Neuronal stem cell (in vitro differentiated cells): ENCODE measurements around the gene SERBP1.
"Not testable (repeated sequence)": the region's sequence is repeated elsewhere in the genome, so short reads cannot be mapped to it uniquely, and the experiment has no call there.

ENCODE experiments used
- DNase-seq: peaks from one replicate; pipeline ENCODE4 v3.0.0-alpha.2; 2013; ENCODE audit warnings: low spot score
- H2AFZ ChIP-seq: one replicate; pipeline ENCODE4 v1.6.1; 2013; ENCODE audit warnings: mild to moderate bottlenecking, low read length, inconsistent platforms
- H2AK5ac ChIP-seq: 2 replicates; pipeline ENCODE4 v1.6.1; 2013; ENCODE audit warnings: low read depth, mild to moderate bottlenecking, inconsistent platforms, low read length, moderate library complexity, mixed read lengths
- H2BK120ac ChIP-seq: 2 replicates; pipeline ENCODE4 v1.6.1; 2013; ENCODE audit warnings: low read depth, mild to moderate bottlenecking, inconsistent platforms, low read length, moderate library complexity, mixed read lengths
- H2BK12ac ChIP-seq: one replicate; pipeline ENCODE4 v1.6.1; 2013; ENCODE audit warnings: low read length, inconsistent platforms
- H2BK15ac ChIP-seq: 2 replicates; pipeline ENCODE4 v1.6.1; 2013; ENCODE audit warnings: mild to moderate bottlenecking, low read length, inconsistent platforms, mixed read lengths
- H2BK5ac ChIP-seq: one replicate; pipeline ENCODE4 v1.6.1; 2013; ENCODE audit warnings: inconsistent platforms, mild to moderate bottlenecking, low read length, moderate library complexity
- H3K14ac ChIP-seq: one replicate; pipeline ENCODE4 v1.6.1; 2013; ENCODE audit warnings: low read length, inconsistent platforms
- H3K18ac ChIP-seq: 2 replicates; pipeline ENCODE4 v1.6.1; 2013; ENCODE audit warnings: low read length, inconsistent platforms
- H3K23ac ChIP-seq: 2 replicates; pipeline ENCODE4 v1.6.1; 2013; ENCODE audit warnings: low read depth, mild to moderate bottlenecking, mixed read lengths, low read length, inconsistent platforms; ENCODE audit not compliant: poor library complexity
- H3K27ac ChIP-seq: replicated peaks from 3 replicates; pipeline ENCODE4 v1.5.1; 2013; ENCODE audit warnings: low read length, inconsistent platforms
- H3K27me3 ChIP-seq, 3 experiments: 2 replicates each; pipeline ENCODE4 v1.6.1; 2013; ENCODE audit warnings: low read length in 3 of 3, mild to moderate bottlenecking in 2 of 3, inconsistent platforms in 1 of 3, low read depth in 1 of 3, mixed read lengths in 1 of 3, moderate library complexity in 1 of 3; ENCODE audit not compliant: control insufficient read depth in 3 of 3, insufficient read depth in 3 of 3
- H3K36me3 ChIP-seq, 2 donors: replicated peaks in 1 of 2; 2 replicates each; pipeline ENCODE4 v1.6.1; 2013; ENCODE audit warnings: low read length in 2 of 2; ENCODE audit not compliant: control insufficient read depth in 2 of 2, insufficient read depth in 2 of 2
- H3K4ac ChIP-seq: 2 replicates; pipeline ENCODE4 v1.6.1; 2013; ENCODE audit warnings: inconsistent platforms, mild to moderate bottlenecking, low read length, moderate library complexity
- H3K4me1 ChIP-seq, 2 donors: 1 replicate in 1 of 2; 2 replicates in 1 of 2; pipeline ENCODE4 v1.6.1; 2013; ENCODE audit warnings: low read length in 2 of 2, low read depth in 1 of 2; ENCODE audit not compliant: control insufficient read depth in 2 of 2, insufficient read depth in 1 of 2
- H3K4me2 ChIP-seq: one replicate; pipeline ENCODE4 v1.6.1; 2013; ENCODE audit warnings: mild to moderate bottlenecking, low read length, inconsistent platforms; ENCODE audit not compliant: insufficient read depth, poor library complexity, severe bottlenecking
- H3K4me3 ChIP-seq, 2 donors: 2 replicates each; pipeline ENCODE4 v1.5.1; 2013; ENCODE audit warnings: low read length in 2 of 2, mild to moderate bottlenecking in 2 of 2, inconsistent platforms in 1 of 2, moderate library complexity in 1 of 2
- H3K79me1 ChIP-seq: one replicate; pipeline ENCODE4 v1.6.1; 2013; ENCODE audit warnings: low read depth, mild to moderate bottlenecking, inconsistent platforms, low read length, moderate library complexity
- H3K9ac ChIP-seq: one replicate; pipeline ENCODE4 v1.6.1; 2013; ENCODE audit warnings: mild to moderate bottlenecking, low read depth, low read length, inconsistent platforms; ENCODE audit not compliant: poor library complexity
- H3K9me3 ChIP-seq, 2 donors: replicated peaks in 1 of 2; 2 replicates each; pipeline versions ENCODE3 to v1.6.1; 2013; ENCODE audit warnings: low read length in 2 of 2, mild to moderate bottlenecking in 2 of 2, inconsistent platforms in 1 of 2, low read depth in 1 of 2, mixed read lengths in 1 of 2, moderate library complexity in 1 of 2; ENCODE audit not compliant: control insufficient read depth in 2 of 2, insufficient read depth in 1 of 2
- H4K8ac ChIP-seq: one replicate; pipeline ENCODE4 v1.6.1; 2013; ENCODE audit warnings: low read depth, mild to moderate bottlenecking, inconsistent platforms, low read length, moderate library complexity
- H4K91ac ChIP-seq: one replicate; pipeline ENCODE4 v1.6.1; 2013; ENCODE audit warnings: low read length, low read depth, mild to moderate bottlenecking, inconsistent platforms; ENCODE audit not compliant: poor library complexity
- WGBS, 2 donors: extraction: QIAGEN DNeasy Blood & Tissue Kit; methylation state at CpG; one replicate each; pipeline ENCODE4 v1.1.7; 2013; ENCODE audit warnings: missing lambda C conversion rate in 2 of 2, mixed read lengths in 1 of 2; ENCODE audit not compliant: insufficient read length in 2 of 2, insufficient replicate concordance in 1 of 2; ENCODE audit errors: extremely low coverage in 2 of 2; 5-methylcytosine and 5-hydroxymethylcytosine counted together

The SERBP1 gene

GRCh38 chr1:67413101-67413500, 17.1 kb downstream of the SERBP1 start:
- not testable (repeated sequence) for H2BK120ac ChIP-seq, H3K27ac ChIP-seq, H3K4ac ChIP-seq, DNase-seq, H3K23ac ChIP-seq, H4K8ac ChIP-seq, H2BK15ac ChIP-seq, H3K4me3 ChIP-seq, H2BK5ac ChIP-seq, H3K18ac ChIP-seq, H4K91ac ChIP-seq, H2BK12ac ChIP-seq, H2AFZ ChIP-seq, H2AK5ac ChIP-seq, H3K14ac ChIP-seq, H3K4me2 ChIP-seq, H3K9me3 ChIP-seq, H3K9ac ChIP-seq, H3K4me1 ChIP-seq, H3K27me3 ChIP-seq, H3K79me1 ChIP-seq
- H3K36me3 ChIP-seq, result peaks cover 23 to 93% of the 10 kb centered on the region in 2 donors
- no CpG with 5 or more reads among the region's 2 CpGs for WGBS, 2 donors

GRCh38 chr1:67408148-67408547, 22.1 kb downstream of the SERBP1 start:
- no peak overlapping the region for H2AK5ac ChIP-seq
- H3K23ac ChIP-seq, result no peak overlapping the region
- H2BK12ac ChIP-seq, result no peak overlapping the region
- no peak overlapping the region for H4K8ac ChIP-seq
- DNase-seq, result no peak
- no peak overlapping the region for H2BK15ac ChIP-seq
- no peak overlapping the region for H3K4ac ChIP-seq
- no CpG with 5 or more reads among the region's 1 CpG for WGBS, 2 donors
- H2BK120ac ChIP-seq, result no peak overlapping the region
- H2AFZ ChIP-seq, result no peak overlapping the region
- H3K79me1 ChIP-seq, result no peaks in the 10 kb centered on the region
- H3K36me3 ChIP-seq, result peaks cover 5 to 69% of the 10 kb centered on the region in 2 donors
- H3K9me3 ChIP-seq, result no peaks in the 10 kb centered on the region
- H3K4me3 ChIP-seq, result no peak overlapping the region
- no peaks in the 10 kb centered on the region for H3K27me3 ChIP-seq
- no peak overlapping the region for H3K9ac ChIP-seq
- H2BK5ac ChIP-seq, result no peak overlapping the region
- no peak overlapping the region for H3K18ac ChIP-seq
- H3K14ac ChIP-seq, result no peak overlapping the region
- H3K27ac ChIP-seq, result no peak overlapping the region
- no peaks in the 10 kb centered on the region for H3K4me1 ChIP-seq
- H4K91ac ChIP-seq, result no peak overlapping the region
- H3K4me2 ChIP-seq, result no peak overlapping the region

- Histone ChIP-seq H3K79me1 (no peaks in the 10 kb centered on the region), H3K4me2 (no peak overlapping the region), H2BK120ac (no peak overlapping the region), H4K8ac (no peak overlapping the region), H3K9ac (no peak overlapping the region), H3K14ac (no peak overlapping the region), H2BK5ac (no peak overlapping the region), H2AFZ (no peak overlapping the region), H3K4me1 (no peaks in the 10 kb centered on the region), H2BK12ac (no peak overlapping the region), H4K91ac (no peak overlapping the region), H3K27ac (no peak overlapping the region), H3K4ac (no peak overlapping the region), H3K4me3 (no peak overlapping the region), H3K36me3 (peaks cover 3 to 65% of the 10 kb centered on the region in 2 donors), H3K27me3 (no peaks in the 10 kb centered on the region), H2BK15ac (no peak overlapping the region), H3K23ac (no peak overlapping the region), H2AK5ac (no peak overlapping the region), H3K18ac (no peak overlapping the region), H3K9me3 (no peaks in the 10 kb centered on the region)
- DNase-seq, result no peak
- WGBS, 2 donors, result no CpG with 5 or more reads among the region's 5 CpGs
These were observed 22.7 kb downstream of the SERBP1 start for GRCh38 chr1:67407498-67407897.

- DNase-seq, result no peak
- Histone ChIP-seq H3K23ac (no peak overlapping the region), H3K27ac (no peak overlapping the region), H3K18ac (no peak overlapping the region), H4K8ac (no peak overlapping the region), H4K91ac (no peak overlapping the region), H3K79me1 (no peaks in the 10 kb centered on the region), H2AFZ (no peak overlapping the region), H3K4me3 (no peak overlapping the region), H3K9ac (no peak overlapping the region), H2BK15ac (no peak overlapping the region), H3K4me1 (no peaks in the 10 kb centered on the region), H3K4me2 (no peak overlapping the region), H2BK5ac (no peak overlapping the region), H2BK12ac (no peak overlapping the region), H3K36me3 (peaks cover 3 to 48% of the 10 kb centered on the region in 2 donors), H2BK120ac (no peak overlapping the region), H2AK5ac (no peak overlapping the region), H3K14ac (no peak overlapping the region), H3K27me3 (no peaks in the 10 kb centered on the region), H3K9me3 (no peaks in the 10 kb centered on the region), H3K4ac (no peak overlapping the region)
- no CpG with 5 or more reads among the region's 3 CpGs for WGBS, 2 donors
These were observed 24.5 kb downstream of the SERBP1 start for GRCh38 chr1:67405473-67406245.
